Hippocampal formation (tissue), 2 donors: ENCODE results near the gene DHRS4.
"Not testable (repeated sequence)": the region's sequence is repeated elsewhere in the genome, so short reads cannot be mapped to it uniquely, and the experiment has no call there.

Experiments
- DNase-seq, 2 donors: peaks; one replicate each; lab custom pipeline; 2025; lab: John Stamatoyannopoulos, UW

The DHRS4 gene

DNA sequence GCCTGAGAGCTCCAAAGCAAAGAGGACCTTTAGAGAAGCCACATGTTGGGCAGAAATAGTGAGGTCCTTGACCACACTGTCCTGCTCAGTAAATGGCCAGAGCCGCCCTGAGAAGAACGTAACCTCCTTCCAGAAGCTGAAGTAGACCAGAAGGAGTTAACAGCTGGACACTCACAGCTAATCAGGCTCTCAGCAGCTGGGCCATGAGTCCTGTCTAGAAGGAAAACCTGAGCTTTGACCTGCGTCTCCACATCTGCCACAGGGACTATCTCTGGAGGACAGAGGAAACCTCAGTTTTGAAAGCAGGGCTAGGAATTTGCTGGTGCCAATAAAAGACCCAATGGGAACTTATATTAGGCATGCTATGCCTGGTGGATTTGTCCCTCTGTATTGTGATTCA is 12.3 kb upstream of the DHRS4 start:
- DNase-seq, result no peak

DNA sequence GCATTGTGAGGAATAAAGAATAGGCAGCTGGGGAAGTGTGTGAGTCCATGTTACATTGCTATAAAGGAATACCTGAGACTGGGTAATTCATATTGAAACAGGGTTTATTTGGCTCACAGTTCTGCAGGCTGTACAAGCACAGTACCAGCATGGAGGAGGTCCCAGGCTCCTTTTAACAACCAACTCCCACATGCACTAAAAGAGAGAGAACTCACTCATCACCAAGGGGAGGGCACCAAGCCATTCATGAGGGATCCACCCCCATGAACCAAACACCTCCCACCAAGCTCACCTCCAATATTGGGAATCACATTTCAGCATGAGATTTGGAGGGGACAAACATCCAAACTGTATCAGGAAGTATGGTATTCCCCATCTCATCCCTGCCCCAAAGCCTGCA is 11.9 kb upstream of the DHRS4 start:
- DNase-seq, result no peak

DNA sequence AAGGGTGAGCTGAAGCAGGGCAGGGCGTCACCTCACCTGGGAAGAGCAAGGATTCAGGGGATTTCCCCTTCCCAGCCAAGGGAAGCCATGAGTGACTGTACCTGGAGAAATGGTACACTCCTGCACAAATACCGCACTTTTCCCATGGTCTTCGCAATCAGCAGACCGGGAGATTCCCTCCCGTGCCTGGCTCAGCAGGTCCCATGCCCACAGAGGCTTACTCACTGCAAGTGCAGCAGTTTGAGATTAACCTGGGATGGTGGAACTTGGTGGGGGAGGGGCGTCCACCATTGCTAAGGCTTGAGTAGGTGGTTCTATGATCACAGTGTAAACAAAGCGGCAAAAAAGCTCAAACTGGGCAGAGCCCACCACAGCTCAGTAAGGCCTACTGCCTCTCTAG is 11.0 kb upstream of the DHRS4 start:
- no peak for DNase-seq

DNA sequence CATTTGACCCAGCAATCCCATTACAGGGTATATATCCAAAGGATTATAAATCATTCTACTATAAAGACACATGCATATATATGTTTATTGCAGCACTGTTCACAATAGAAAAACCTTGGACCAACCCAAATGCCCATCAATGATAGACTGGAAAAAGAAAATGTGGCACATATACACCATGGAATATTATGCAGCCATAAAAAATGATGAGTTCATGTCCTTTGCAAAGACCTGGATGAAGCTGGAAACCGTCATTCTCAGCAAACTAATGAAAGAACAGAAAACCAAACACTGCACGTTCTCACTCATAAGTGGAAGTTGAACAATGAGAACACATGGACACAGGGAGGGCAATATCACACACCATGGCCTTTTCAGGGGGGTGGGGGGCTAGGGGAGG is 4.5 kb upstream of the DHRS4 start:
- DNase-seq, result not testable (repeated sequence)

DNA sequence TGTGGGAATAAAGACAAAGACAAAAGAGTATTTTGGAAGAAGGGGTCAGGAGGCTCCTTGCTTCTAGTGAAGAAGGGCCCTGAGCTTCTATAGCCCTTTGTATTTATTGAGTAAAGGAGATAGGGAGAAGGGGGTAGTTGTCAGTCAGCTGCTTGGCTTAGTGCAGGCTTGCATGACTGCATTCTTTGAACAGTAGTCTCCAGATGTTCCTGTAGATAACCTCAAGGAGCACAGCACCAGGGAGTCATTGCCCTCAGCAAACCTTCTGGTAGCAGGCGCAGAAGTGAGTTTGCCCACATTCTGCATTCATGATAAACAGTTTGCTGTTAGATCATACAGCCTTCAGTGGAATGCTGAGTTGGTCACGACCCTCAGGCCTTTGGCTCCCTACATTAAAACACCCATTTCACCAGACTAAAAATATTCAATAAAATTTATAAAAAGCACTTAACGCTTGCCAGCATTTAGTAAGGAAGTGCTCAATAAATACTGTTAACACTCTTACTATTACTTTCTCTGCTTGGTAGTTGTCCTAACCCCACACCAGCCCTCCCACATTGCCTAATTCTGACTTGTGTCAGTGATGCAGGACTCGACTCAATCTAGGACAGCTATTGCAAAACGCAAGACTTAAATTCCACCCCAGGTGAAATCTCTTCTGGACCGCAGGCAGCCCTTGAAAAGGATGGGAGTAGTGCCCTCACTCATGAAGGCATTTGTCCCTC is 3.0 kb upstream of the DHRS4 start:
- no peak for DNase-seq

DNA sequence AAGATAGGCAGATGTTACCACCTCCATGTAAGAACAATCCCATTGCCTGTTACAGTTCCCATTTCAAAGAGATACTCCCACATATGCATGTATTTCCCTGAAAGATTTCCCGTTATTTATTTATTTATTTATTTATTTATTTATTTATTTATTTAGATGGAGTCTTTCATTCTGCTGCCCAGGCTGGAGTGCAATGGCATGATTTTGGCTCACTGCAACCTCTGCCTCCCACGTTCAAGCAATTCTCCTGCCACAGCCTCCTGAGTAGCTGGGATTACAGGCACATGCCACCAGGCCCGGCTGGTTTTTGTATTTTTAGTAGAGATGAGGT is 2.5 kb upstream of the DHRS4 start:
- DNase-seq, result not testable (repeated sequence)

DNA sequence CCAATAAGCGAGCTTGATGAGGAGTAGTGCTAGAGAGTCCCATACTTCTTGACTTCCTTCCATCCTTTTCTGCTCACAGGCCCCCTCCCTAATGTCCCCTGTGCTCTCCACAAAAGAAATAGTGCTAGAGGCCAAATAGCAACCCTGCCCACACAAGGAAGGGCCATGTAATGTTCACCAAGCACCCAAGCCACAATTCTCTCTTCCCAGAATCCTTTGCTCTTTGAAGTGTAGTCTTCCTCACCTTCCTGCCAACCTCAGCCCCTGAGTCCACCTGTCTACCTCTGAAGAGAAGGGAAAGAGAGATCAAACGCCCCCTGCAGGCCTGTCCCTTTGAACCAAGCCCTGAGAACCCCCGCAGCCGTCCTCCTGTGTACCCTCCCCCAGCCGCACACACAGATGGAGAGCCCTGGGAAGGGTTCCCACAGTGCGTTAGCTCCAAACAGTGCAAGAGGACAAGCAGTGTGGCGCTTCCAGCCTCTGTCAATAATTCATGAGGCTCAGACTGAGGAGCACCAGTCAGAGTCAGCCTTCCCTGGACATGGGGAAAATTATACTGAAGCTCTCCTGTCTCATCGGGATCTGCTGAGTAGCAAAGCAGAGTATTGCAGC is 1.9 kb upstream of the DHRS4 start:
- DNase-seq, result no peak

DNA sequence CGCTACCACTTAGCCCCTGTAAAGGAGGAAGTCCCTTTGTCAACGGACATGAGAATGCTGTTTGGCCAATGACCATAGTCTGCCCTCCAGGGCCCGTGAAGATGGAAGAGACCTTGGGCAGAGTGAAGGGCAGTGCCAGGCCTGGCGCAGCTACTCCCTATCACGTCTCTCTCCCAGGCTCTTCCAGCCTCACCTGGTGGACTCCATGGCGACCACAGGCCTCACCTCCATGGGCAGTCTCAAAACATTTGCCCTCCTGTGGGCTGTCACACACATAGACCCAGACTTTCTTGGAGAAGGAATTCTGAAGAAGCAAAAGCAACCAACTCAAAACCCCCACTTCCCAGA is 480 bp upstream of the DHRS4 start:
- DNase-seq, result not testable (repeated sequence)

DNA sequence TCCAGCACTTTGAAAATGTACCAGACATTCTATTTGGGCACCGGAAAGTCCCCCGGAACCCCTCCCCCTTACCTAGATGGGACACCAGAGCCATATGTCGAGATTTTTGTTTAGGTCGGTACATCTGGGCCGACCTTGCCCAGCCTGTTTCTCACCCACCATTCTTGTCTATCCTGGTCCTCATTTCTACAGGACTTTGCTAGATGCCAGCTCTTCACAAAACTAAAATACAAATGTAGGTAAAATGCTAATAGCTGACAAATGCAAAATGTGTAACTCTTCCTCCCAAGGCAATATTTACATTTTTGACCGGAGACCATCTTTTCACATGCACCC is 677 bp downstream of the DHRS4 start:
- not testable (repeated sequence) for DNase-seq

DNA sequence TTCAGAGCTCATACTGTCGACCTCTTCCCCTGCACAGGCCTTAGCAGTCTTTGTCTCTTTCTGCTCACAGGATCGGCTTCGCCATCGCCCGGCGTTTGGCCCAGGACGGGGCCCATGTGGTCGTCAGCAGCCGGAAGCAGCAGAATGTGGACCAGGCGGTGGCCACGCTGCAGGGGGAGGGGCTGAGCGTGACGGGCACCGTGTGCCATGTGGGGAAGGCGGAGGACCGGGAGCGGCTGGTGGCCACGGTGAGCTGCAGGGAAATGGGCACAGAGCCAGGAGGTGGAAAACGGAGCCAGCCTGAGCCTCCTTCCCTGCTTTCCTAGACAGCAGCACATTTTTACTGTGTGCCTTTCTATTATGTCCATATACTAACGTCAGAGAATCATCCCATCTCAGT is 1.4 kb downstream of the DHRS4 start:
- DNase-seq, result not testable (repeated sequence)

DNA sequence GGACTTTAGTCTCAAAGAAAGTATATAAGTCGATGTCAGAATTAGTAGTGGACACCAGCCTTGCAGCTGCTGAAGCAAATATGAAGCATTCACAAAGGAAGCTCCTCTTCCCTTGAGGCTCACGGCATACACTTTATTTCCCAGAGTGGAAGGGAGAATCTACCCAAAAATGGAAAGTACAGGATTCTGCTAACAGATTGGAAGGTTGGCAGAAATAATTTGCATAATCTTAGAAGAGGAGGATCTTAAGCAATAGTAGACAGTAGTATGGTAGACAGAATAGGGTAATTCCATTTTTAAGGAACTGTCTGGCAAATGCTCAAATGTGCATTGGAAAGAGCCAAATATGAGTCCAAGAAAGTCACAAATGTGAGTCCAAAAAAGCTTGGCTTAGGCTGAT is 2.2 kb downstream of the DHRS4 start:
- not testable (repeated sequence) for DNase-seq

DNA sequence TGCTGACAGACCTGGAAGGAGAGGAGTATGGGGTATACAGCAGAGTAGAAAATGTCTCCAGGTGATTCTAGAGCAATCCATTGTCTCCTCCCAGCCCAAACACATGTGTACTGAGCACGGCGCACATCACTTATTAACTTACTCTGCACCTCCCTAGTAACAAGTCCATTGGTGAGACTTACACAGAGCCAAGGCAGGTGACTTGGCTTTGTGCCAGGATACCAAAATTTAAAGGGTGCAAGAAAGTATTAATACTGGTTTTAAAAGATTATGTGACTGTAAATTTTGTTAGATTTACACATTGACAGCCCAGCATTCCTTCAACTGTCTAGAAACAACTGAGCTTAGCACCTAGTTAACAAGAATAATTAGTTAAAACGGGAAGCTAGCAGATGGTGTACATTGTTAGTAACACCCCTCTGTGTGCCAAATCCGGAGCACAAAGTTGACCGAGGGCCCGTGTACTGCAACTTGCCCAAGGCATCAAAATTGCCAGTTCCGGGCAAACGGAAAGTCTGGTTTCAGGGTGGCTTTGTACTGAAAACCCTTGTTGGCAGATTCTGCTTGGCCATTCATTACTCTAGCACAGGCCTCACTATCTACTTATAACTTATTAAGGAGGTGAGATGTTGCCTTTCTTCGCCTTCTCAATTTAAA is 4.5 kb downstream of the DHRS4 start:
- not testable (repeated sequence) for DNase-seq

DNA sequence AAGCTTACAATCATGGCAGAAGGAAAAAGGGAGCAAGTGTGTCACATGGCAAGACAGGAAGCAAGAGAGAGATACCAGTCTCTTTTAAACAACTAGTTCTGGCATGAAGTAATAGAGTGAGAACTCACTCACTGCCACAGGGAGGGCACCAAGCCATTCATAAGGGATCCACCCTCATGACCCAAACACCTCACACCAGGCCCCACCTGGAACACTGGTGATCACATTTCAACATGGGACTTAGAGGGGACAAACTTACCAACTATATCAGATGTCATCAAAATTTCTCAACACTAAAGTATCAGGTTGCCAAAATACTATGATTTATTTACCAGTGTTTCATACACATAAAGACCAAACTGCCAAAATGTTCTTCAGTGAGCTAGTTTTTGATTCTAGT is 7.3 kb downstream of the DHRS4 start:
- not testable (repeated sequence) for DNase-seq

DNA sequence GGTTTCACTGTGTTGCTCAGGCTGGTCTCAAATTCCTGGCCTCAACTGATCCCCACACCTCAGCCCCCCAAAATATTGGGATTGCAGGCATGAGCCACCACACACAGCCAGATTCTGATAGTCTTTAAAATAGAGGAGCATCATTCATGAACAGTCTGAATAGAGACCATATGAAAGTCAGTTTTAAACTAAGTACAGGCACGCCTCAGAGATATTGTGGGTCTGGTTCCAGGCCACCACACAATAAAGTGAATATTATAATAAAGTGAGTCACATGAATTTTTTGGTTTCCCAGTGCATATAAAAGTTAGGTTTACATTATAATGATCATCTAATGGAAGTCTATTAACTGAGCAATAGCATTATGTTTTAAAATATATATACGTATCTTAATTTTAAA is 8.1 kb downstream of the DHRS4 start:
- not testable (repeated sequence) for DNase-seq

DNA sequence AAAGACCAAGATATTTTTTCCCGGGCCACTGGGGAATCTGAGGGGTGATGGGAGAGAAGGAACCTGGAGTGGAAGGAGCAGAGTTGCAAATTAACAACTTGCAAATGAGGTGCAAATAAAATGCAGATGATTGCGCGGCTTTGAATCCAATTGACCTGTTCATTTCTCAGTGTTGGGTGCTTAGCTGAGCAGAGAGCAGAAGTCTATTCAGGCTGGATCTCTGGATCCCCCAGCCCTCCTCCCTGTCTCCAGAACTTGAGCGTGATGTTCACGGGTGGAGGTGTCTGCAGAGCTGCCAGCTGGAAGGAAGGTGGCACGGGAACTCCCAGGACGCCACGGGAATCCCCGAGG is 15.5 kb downstream of the DHRS4 start:
- DNase-seq, result not testable (repeated sequence)

DNA sequence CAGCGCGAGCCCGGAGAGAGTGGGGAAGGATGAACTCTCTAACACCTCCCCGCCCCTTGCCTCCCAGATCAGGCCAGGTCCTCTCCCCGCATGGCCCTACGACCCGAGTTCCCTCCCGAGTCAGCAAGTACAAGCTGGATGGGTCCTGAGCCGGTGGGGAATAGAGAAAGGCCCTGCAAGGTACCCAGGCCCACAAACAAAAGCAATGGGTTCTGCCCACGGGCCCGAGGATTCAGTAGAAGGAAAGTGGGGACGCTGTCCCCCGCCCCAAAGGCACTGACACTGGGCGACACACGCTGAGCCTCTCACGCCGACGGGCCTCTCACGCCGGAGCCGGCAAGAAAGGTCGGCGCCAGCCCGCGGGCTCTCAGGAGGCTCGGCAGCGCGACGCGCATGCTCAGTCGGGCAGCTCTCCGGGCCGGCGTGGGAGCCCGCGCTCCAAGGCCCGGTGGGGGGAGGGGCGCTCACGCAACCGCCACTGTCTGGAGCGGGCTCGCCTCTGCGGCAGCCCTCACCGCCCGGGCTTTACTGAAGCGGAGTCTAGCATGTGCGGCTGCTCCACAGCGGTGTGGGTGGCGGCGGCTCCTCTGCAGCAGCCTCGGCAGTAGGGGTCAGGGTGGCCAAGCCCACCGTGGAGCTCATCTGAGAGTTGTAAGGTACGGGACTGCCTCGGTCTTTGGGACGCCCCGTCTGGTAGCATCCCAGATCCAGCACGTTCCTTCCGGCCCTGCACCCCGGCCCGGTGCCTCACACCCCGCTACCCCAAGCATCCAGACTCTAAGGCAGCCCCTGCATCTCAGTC is 16.1 kb downstream of the DHRS4 start:
- peak in 1 of 2 donors; percentile 43 for DNase-seq

DNA sequence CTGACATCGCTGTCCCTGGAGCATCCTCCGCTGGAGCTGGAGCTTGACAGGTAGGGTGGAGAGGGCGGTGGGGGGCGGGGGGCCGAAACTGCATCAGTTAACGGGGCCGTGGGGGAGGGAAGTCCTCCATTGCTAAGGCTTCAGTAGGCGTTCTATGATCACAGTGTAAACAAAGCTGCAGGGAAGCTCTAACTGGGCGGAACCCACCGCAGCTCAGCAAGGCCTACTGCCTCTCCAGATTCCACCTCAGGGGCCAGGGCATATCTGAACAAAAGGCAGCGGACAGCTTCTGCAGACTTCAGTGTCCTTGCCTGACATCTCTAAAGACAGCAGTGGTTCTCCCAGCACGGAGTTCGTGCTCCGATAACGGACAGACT is 16.7 kb downstream of the DHRS4 start:
- not testable (repeated sequence) for DNase-seq

DNA sequence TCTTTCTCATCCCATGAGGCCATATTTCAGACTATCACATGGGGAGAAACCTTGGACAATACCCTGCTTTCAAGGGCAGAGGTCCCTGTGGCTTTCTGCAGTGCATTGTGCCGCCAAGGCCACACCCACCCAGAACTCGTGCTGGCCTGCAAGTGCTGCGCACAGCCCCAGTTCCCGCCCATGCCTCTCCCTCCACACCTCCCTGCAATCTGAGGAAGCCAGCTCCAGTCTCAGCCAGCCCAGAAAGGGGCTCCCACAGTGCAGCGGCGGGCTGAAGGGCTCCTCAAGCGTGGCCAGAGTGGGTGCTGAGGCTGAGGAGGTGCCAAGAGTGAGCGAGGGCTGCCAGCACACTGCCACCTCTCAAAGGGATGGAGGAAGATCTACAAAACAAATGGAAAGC is 19.6 kb downstream of the DHRS4 start:
- DNase-seq, result not testable (repeated sequence)

DNA sequence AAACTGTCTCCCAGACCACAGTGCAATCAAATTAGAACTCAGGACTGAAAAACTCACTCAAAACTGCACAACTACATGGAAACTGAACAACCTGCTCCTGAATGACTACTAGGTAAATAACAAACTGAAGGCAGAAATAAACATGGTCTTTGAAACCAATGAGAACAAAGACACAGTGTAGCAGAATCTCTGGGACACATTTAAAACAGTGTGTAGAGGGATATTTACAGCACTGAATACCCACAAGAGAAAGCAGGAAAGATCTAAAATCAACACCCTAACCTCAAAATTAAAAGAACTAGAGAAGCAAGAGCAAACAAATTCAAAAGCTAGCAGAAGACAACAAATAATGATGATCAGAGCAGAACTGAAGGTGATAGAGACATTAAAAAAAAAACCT is 20.5 kb downstream of the DHRS4 start:
- DNase-seq, result not testable (repeated sequence)

DNA sequence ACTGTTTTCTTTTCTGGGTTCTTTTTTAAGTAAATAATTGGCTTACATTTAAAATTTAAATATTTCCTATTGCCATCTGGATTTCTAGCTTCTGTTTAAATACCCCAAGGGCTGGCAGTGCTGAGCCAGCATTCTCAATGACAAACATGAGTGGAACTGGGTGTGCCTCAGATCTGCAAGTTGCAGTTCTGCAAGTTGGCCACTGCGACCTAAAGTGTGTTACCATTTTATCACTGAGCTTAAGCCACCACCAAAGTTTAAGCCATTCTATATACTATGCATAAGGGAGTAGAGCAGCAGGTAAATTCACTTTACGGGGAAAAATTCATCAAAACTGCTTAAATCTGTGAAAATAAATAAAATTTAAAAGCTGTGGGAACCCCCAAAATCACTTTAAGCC is 23.6 kb downstream of the DHRS4 start:
- not testable (repeated sequence) for DNase-seq

DNA sequence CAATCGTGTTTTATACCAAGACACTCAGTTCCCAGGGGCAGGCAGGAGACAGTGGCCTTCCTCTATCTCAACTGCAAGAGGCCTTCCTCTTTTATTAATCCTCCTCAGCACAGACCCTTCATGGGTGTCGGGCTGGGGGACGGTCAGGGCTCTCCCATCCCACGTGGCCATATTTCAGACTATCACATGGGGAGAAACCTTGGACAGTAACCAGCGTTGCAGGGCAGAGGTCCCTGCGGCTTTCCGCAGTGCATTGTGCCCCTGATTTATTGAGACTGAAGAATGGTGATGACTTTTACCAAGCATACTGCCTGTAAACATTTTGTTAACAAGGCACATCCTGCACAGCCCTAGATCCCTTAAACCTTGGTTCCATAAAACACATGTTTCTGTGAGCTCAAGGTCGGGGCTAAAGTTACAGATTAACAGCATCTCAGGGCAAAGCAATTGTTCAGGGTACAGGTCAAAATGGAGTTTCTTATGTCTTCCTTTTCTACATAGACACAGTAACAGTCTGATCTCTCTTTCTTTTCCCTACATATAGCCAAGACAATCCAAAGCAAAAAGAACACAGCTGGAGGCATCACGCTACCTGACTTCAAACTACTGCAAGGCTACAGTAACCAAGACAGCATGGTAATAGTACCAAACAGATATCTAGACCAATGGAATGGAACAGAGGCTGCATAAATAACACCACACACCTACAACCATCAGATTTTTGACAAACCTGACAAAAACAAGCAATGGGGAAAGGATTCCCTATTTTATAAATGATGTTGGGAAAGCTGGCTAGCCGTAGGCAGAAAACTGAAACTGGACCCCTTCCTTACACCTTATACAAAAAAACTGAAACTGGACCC is 28.6 kb downstream of the DHRS4 start:
- not testable (repeated sequence) for DNase-seq
